Measurements from ENCODE around the gene NIM1K.
"Not testable (repeated sequence)": the region's sequence is repeated elsewhere in the genome, so short reads cannot be mapped to it uniquely, and the experiment has no call there.

The NIM1K gene

DNA sequence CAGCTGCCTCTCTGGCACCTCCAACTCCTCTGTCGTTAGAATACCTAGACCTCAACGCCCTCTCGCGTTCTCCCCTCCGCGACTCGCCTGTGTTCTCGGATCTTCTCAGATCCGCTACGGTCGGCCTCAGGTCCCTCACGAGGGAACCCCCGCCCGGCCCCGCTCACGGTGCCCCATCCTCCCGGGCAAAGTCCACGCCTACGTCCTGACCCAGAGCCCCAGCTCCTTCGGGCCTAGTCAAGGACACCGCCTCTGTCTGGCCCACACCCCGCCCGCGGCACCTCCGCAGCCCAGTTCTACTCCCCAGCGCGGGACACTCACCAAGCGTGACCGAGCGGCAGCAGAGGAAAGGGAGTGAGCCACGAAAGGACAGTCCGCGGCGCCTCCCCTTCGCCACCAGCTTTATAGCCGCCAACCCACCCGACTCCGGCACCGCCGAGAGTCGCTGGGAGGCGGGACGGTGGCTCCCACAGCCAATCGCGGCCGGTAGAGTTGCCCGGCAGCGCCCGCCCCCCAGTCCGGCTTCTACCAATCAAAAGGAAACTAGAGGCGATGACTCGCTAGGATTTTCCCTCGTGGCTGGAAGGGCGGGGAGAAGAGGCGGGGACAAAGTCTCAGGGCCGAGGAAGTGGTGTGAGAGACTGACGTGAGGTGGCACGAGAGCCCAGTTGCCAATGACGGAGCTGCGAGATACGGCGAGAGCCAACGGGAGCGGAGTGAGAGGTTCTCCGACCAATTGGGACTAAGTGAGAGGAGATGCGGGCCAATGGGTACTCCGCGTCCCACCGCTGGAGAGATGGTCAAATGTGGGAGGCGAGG is 121.2 kb downstream of the NIM1K start, which contains the start of gene HMGCS1:
Gene HMGCS1 (minus strand): TSS at position 378 of the 819 bp plus-strand sequence. CDS start 14,447 bp downstream, outside the sequence.
- DNase-seq (ENCODE audit: low read depth in 1 of 2, low spot score in 1 of 2): peak; percentile 94 to 95

DNA sequence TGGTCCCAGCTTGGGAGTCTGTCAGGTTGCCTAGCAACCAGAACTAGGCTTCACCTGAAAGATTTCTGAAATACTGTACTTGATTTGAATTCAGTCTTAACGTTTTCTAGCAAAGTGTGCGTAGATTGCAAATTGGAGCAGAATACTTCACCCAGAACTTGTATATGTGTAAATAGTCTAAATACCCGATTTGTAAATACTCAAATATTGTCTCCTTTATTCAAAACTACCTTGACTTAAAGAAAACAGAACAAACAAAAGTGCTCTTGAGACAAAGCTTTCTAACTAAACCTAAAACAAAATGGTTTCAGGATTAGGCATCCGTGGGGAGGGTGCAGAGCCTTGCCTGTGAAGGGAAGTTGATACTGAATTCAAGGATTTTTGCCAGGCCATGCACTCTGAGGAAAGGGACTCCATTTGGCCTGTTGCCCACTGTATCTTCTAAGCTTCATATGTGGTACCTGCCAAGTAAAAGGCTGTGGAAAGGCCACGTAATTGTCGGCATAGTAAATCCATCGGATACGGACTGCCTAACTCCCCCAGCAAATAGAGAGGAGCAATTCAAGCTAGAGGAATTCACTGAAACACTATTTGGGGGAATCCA is 121.9 kb downstream of the NIM1K start:
- no peak for DNase-seq (ENCODE audit: low read depth in 1 of 2, low spot score in 1 of 2)

DNA sequence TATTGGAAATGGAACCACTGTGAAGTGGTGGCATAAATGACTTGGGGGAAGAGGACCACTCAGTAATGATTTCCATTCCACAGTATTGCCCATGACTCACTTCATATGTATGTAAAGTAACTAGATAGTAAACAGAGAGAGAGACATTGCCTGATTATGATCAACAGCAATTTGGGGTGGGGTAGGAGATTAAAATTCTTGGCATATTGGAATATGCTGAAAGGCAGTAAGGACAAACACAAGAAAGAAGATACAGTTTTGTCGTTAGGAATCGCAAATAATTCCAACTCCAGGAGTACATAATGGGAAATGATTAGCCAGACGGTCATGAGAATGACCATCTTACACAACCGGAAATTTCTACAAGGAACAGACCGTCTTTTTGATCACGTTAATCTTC is 122.7 kb downstream of the NIM1K start:
- DNase-seq (ENCODE audit: low read depth in 1 of 2, low spot score in 1 of 2): no peak

DNA sequence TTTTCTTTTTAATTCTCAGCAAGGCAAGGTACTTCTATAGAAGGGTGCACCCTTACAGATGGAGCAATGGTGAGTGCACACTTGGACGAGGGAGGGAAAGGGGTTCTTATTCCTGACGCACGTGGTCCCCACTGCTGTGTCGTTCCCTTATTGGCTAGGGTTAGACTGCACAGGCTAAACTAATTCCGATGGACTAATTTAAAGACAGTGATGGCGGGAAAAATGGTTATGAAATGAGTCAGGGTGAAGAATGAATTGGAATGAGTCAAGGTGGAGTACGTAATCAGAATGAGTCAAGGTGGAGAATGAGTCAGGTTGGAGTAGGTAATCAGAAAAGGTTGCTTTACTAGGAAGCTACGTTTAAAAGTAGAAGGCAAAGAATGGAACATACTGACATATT is 123.2 kb downstream of the NIM1K start:
- no peak for DNase-seq (ENCODE audit: low read depth in 1 of 2, low spot score in 1 of 2)

DNA sequence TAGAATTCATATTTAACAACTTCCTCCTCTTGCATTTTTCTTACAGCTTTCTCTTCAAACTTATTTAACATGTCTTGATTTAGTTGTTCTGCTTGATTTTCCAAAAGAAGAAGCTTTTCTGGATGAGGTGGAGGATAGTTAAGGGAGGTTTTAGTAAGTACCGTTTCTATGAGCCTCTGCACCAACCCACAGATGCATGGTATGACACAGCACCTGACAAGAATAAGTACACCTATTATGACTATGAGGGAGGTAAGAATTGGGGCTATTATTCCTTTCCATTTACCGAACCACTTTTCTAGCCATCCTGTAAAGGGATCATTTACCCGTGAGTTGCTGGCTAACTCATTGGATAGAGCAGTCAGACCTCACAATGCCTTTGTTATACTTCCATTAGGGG is 123.7 kb downstream of the NIM1K start:
- no peak for DNase-seq (ENCODE audit: low read depth in 1 of 2, low spot score in 1 of 2)

DNA sequence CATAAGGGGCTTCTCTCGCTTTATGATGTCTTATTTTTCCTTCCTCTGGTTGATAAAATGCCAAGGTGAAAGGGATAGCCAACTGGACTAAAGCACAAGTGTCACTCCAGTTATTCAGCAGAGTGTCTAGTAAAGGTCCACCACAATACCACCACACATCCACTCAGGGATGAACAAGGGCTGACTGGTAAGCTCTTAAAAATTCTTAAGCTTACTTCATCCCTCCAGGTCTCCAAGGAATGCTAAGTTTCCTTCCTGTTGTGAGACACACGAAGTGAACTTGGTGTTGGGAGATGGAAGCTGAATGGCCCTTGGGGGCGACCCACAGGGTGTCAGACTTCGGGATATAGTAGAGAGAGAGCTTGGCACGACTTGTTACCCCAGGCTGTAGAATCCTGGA is 124.4 kb downstream of the NIM1K start:
- no peak for DNase-seq (ENCODE audit: low read depth in 1 of 2, low spot score in 1 of 2)

DNA sequence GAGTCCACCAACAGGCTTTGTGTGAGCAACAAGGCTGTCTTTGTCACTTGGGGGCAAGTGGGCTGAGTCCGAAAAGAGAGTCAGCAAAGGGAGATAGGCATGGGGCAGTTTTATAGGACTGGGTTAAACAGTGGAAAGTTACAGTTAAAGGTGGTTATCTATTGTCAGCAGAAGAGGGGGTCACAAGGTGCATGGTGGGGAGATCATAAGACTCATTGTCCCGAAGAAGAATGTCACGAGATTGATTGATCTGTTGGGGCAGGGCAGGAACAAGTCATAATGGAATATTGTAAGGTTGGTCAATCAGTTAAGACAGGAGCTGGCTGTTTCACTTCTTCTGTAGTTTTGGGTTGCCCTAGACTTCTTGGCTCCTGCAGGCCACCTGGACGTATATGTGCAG is 128.8 kb downstream of the NIM1K start:
- no peak for DNase-seq (ENCODE audit: low read depth in 1 of 2, low spot score in 1 of 2)

DNA sequence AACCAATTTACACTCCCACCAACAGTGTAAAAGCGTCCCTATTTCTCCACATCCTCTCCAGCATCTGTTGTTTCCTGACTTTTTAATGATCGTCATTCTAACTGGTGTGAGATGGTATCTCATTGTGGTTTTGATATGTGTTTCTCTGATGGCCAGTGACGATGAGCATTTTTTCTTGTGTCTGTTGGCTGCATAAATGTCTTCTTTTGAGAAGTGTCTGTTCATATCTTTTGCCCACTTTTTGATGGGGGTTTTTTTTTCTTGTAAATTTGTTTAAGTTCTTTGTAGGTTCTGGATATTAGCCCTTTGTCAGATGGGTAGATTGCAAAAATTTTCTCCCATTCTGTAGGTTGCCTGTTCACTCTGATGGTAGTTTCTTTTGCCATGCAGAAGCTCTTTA is 131.5 kb downstream of the NIM1K start:
- DNase-seq (ENCODE audit: low read depth in 1 of 2, low spot score in 1 of 2): not testable (repeated sequence)

DNA sequence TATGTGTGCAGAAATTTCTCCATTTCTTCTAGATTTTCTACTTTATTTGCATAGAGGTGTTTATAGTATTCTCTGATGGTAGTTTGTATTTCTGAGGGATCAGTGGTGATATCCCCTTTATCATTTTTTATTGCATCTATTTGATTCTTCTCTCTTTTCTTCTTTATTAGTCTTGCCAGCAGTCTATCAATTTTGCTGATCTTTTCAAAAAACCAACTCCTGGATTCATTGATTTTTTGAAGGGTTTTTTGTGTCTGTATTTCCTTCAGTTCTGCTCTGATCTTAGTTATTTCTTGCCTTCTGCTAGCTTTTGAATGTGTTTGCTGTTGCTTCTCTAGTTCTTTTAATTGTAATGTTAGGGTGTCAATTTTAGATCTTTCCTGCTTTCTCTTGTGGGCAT is 133.6 kb downstream of the NIM1K start:
- DNase-seq (ENCODE audit: low read depth in 1 of 2, low spot score in 1 of 2): not testable (repeated sequence)
